Epithelial cell of proximal tubule (primary cell): Measurements from ENCODE around the gene PPP4R4. TPM values are rescaled to one million over a fixed set of nuclear protein-coding genes. Genes with fewer than 3 reads are reported as not detected.

Source experiments
- DNase-seq: peaks from one replicate; pipeline ENCODE4 v3.0.0-alpha.2; 2011; ENCODE audit warnings: low read depth
- H3K4me3 ChIP-seq: 2 replicates; pipeline ENCODE4 v1.5.1; 2011; ENCODE audit warnings: low read depth, mild to moderate bottlenecking, low read length
- total RNA-seq: library from RNA; depleted of rRNA; stranded (reverse); fragments of >200 nt; gene quantifications from 2 replicates; pipeline ENCODE4 v1.2.3, GENCODE V29; 2015
- TF ChIP-seq, protein P1 (sequence below): conservative IDR thresholded peaks from 2 replicates; pipeline ENCODE4 v1.5.1; 2012; ENCODE audit warnings: low read depth, mild to moderate bottlenecking, low read length

Gene PPP4R4, protein sequence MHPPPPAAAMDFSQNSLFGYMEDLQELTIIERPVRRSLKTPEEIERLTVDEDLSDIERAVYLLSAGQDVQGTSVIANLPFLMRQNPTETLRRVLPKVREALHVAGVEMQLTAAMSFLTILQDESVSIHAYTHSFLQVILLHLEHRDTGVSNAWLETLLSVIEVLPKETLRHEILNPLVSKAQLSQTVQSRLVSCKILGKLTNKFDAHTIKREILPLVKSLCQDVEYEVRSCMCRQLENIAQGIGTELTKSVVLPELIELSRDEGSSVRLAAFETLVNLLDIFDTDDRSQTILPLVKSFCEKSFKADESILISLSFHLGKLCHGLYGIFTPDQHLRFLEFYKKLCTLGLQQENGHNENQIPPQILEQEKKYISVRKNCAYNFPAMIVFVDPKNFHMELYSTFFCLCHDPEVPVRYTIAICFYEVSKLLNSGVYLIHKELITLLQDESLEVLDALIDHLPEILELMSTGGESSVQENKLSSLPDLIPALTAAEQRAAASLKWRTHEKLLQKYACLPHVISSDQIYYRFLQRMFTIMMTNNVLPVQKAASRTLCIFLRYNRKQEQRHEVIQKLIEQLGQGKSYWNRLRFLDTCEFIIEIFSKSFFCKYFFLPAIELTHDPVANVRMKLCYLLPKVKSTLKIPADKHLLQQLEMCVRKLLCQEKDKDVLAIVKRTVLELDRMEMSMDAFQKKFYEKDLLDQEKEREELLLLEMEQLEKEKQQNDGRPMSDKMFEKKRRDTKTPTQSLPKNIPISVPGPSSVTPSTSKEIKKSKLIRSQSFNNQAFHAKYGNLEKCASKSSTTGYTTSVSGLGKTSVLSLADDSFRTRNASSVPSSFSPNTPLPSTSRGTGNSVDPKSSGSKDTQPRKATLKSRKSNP
- total RNA-seq: 0.29 and 1.7 TPM in 2 replicates

DNA sequence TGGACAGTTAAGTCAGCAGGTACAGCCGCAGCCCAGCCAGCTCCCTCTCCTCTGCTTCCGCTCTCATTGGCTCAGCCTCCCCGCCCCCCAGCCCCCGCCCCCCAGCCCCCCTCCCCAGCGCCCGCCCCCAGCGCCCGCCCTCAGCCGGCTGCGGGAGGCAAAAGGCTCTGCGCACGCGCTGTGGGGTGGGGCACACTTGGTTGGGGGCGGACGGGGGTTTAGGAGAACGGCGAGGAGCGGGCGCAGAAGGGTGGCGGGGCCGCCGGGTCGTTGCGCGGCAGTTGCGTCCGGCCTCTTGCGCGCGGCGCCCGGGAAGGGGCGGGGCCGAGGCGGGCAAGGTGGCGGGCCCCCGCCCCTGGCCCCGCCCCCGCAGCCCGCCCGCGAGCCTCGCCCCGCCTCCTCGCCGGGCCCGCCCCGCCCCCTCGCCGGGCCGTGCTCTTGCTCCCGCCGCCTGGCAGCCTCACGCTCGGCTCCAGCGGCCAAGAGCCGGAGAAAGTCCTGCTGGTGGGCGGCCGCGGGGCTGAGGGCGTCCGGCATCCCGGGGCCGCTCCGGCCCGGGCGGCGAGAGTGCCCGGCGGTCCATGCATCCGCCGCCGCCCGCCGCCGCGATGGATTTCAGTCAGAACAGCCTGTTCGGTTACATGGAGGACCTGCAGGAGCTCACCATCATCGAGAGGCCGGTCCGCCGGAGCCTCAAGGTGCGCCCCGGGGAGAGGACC lies at the start of gene PPP4R4:
PPP4R4 (plus strand) TSS at position 438 of the 719 bp plus-strand sequence; CDS start at position 582, 144 bp downstream.
- H3K4me3 ChIP-seq: peak within 1 kb of the TSS; percentile 65
- TF ChIP-seq, protein P1, sequence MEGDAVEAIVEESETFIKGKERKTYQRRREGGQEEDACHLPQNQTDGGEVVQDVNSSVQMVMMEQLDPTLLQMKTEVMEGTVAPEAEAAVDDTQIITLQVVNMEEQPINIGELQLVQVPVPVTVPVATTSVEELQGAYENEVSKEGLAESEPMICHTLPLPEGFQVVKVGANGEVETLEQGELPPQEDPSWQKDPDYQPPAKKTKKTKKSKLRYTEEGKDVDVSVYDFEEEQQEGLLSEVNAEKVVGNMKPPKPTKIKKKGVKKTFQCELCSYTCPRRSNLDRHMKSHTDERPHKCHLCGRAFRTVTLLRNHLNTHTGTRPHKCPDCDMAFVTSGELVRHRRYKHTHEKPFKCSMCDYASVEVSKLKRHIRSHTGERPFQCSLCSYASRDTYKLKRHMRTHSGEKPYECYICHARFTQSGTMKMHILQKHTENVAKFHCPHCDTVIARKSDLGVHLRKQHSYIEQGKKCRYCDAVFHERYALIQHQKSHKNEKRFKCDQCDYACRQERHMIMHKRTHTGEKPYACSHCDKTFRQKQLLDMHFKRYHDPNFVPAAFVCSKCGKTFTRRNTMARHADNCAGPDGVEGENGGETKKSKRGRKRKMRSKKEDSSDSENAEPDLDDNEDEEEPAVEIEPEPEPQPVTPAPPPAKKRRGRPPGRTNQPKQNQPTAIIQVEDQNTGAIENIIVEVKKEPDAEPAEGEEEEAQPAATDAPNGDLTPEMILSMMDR: no peak
- no peak for DNase-seq

DNA sequence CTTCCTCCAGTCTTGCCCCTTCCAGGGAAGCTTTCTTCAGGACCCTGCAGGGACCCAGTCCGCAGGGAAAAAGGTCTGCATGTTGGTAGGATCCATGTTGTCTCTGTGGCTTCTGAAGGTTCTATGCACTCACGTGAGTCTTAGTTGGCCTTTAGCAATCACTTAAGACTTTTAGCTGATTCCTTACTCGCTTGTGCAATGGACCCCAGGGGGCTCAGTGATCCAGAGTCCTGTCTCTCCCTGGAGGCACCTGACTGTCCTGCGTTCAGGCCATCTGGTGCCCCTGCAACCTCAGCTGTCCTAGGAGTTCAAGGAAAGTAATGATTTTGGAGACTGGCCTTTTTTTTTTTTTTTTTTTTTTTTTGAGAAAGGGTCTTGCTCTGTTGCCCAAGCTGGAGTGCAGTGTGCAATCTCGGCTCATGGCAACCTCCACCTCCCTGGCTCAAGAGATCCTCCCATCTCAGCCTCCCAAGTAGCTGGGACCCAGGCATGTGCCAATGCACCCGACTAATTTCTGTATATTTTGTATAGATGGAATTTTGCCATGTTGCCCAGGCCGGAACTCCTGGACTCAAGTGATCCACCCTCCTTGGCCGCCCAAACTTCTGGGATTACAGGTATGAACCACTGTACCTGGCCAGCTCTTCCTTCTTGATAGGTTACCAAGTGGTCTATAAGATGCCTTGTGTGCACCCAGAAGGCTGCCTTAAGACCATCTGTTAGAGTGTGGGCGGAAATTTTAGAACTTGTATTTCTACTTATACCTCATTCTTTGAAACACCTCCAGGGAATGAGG lies 49.3 kb upstream of the PPP4R4 start:
- no peak overlapping the region for H3K4me3 ChIP-seq
- DNase-seq: no peak
- TF ChIP-seq, protein P1: no peak

DNA sequence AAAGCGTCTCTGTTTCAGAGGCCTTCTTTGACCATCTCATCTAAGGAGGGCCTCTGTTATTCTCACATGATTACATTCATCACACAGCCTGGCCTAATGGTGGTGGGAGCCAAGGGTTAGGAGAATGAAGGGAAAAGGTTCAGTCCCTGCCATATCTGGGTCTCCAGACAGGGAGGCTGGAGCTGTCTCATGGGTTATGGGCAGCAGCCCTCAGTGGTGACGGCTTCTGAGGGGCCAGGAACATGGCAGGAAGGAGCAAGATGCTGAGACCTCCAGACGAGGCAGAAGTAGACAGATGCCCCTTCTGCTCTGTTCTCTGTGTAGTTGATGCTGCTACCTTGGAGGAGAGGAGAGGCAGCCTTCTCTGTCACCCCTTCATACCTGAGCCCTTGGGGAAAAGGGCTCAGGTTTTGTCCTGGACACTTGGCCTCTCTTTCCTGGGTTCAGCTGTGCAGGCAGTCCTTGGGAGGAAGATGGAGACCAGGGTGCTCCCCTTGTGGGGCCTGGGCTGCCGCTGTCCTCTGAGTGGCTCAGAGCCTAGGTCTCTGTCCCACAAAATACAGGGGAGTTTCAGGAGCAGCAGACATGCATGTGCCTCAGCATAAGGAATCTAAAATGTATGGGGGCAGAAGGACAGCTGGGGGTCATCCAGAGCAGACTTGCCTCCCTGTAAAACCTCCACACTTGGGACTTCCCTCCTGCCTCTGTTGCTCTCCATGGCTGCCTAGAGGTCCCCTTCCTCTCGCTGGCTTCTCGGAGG lies 48.3 kb upstream of the PPP4R4 start:
- TF ChIP-seq, protein P1: no peak
- DNase-seq: no peak
- H3K4me3 ChIP-seq: no peak overlapping the region

DNA sequence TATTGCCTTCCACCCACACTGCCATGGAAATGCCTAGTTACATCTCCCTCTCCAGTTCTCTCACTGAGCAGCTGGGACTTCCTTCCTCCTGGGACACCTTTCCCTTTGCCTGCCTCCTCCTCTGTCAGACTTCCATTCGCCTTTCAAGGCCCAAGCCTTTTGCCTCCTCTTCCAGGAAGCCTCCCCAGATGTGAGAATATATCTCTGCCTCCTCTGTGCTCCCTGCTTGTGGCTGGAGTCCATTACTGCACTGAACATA lies 47.8 kb upstream of the PPP4R4 start:
- DNase-seq: no peak
- no peak overlapping the region for H3K4me3 ChIP-seq
- TF ChIP-seq, protein P1: no peak

DNA sequence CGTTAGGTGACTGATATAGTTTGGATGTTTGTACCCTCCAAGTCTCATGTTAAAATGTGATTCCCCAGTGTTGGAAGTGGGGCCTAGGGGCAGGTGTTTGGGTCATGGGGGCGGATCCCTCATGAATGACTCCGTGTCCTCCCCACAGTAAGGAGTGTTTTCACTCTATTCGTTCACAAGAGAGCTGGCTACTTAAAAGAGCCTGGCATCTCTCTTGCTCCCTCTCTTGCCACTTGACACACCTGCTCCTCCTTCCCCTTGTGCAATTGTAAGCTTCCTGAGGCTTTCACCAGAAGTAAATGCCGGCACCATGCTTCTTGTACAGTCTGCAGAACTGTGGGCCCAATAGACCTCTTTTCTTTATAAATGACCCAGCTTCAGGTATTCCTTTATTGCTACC lies 47.3 kb upstream of the PPP4R4 start:
- H3K4me3 ChIP-seq: no peak overlapping the region
- TF ChIP-seq, protein P1: no peak
- DNase-seq: no peak

DNA sequence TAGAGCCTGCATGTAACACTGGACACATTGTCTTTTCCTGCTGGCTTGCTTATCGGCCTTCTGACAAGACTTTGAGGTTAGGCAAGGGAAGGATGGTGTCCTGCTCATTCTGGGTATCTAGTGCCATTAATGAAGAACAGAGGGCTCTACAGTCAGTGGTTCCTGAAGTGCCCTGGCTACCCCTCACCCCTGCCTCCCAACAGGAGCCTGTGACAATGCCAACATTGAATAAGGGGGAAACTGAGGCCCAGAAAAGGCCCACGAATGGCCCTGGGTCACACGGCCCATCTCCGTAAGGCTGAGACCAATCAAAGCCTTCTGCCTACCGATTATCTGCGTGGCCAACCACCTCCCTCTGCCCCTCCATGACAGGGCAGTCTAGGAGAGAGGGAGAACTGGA lies 46.8 kb upstream of the PPP4R4 start:
- no peak overlapping the region for H3K4me3 ChIP-seq
- DNase-seq: no peak
- TF ChIP-seq, protein P1: no peak
